ENCODE results near the gene ESYT3. TPM values are rescaled to one million over a fixed set of nuclear protein-coding genes. Genes with fewer than 3 reads are reported as not detected.
A peak's percentile ranks its signal among the peaks of the same experiment; 100 is the strongest.

The ESYT3 gene
- polyA plus RNA-seq (2013, experiment 1 of 2; ENCODE audit: insufficient read length), result 0.24 TPM
- 0.21 TPM for polyA plus RNA-seq (2013, experiment 2 of 2; ENCODE audit: insufficient read length)

- peak; percentile 43 for DNase-seq
Measured at GRCh38 chr3:138434276-138434874, at the start of gene ESYT3. ESYT3 (plus strand) TSS chr3:138434616; CDS start chr3:138434799, 183 bp downstream.

- DNase-seq, result no peak
Measured at GRCh38 chr3:138384976-138385375, 49.4 kb upstream of the ESYT3 start.

GRCh38 chr3:138389144-138389601 is 45.2 kb upstream of the ESYT3 start:
- DNase-seq, result peak; percentile 67

- DNase-seq, result peak; percentile 97
Measured at GRCh38 chr3:138389841-138390581, 44.4 kb upstream of the ESYT3 start.

GRCh38 chr3:138390582-138390932 is 43.9 kb upstream of the ESYT3 start:
- no peak for DNase-seq

GRCh38 chr3:138394156-138394555 is 40.3 kb upstream of the ESYT3 start:
- DNase-seq, result no peak

GRCh38 chr3:138394686-138395085 is 39.7 kb upstream of the ESYT3 start:
- no peak for DNase-seq

- DNase-seq, result no peak
Measured at GRCh38 chr3:138395865-138396751, 38.3 kb upstream of the ESYT3 start.

- DNase-seq, result no peak
Measured at GRCh38 chr3:138396752-138397410, 37.5 kb upstream of the ESYT3 start.

- no peak for DNase-seq
Measured at GRCh38 chr3:138397983-138398382, 36.4 kb upstream of the ESYT3 start.

- DNase-seq, result no peak
Measured at GRCh38 chr3:138398791-138399575, 35.4 kb upstream of the ESYT3 start.

GRCh38 chr3:138399766-138400165 is 34.6 kb upstream of the ESYT3 start:
- no peak for DNase-seq

GRCh38 chr3:138400651-138401070 is 33.8 kb upstream of the ESYT3 start:
- DNase-seq, result no peak

GRCh38 chr3:138401834-138402233 is 32.6 kb upstream of the ESYT3 start:
- no peak for DNase-seq

- DNase-seq, result no peak
Measured at GRCh38 chr3:138404121-138404520, 30.3 kb upstream of the ESYT3 start.

GRCh38 chr3:138405001-138405400 is 29.4 kb upstream of the ESYT3 start:
- DNase-seq, result no peak

GRCh38 chr3:138405486-138405885 is 28.9 kb upstream of the ESYT3 start:
- no peak for DNase-seq

GRCh38 chr3:138406606-138407005 is 27.8 kb upstream of the ESYT3 start:
- DNase-seq, result no peak

- DNase-seq, result no peak
Measured at GRCh38 chr3:138407236-138407907, 27.0 kb upstream of the ESYT3 start.

GRCh38 chr3:138408751-138409570 is 25.5 kb upstream of the ESYT3 start:
- DNase-seq, result peak; percentile 23
